ENCODE measurements around the gene PRKN.

Gene PRKN

GRCh38 chr6:162090734-162091133 lies 636.8 kb downstream of the PRKN start:
- no peak for DNase-seq

GRCh38 chr6:162088091-162088490 lies 639.5 kb downstream of the PRKN start:
- no peak for DNase-seq

GRCh38 chr6:162085561-162085960 lies 642.0 kb downstream of the PRKN start:
- DNase-seq = no peak

- DNase-seq = no peak
These were observed 645.0 kb downstream of the PRKN start for GRCh38 chr6:162082520-162082919.

- DNase-seq = no peak
These were observed 648.9 kb downstream of the PRKN start for GRCh38 chr6:162078667-162079066.

- no peak for DNase-seq
These were observed 649.4 kb downstream of the PRKN start for GRCh38 chr6:162078126-162078525.

GRCh38 chr6:162076816-162077215 lies 650.8 kb downstream of the PRKN start:
- DNase-seq = no peak

GRCh38 chr6:162074641-162075275 lies 652.8 kb downstream of the PRKN start:
- no peak for DNase-seq

GRCh38 chr6:162070639-162071038 lies 656.9 kb downstream of the PRKN start:
- no peak for DNase-seq

GRCh38 chr6:162069995-162070394 lies 657.6 kb downstream of the PRKN start:
- no peak for DNase-seq

- no peak for DNase-seq
These were observed 659.2 kb downstream of the PRKN start for GRCh38 chr6:162068340-162068739.

GRCh38 chr6:162063666-162064065 lies 663.9 kb downstream of the PRKN start:
- DNase-seq = no peak

GRCh38 chr6:162058281-162058875 lies 669.2 kb downstream of the PRKN start:
- no peak for DNase-seq

GRCh38 chr6:162056745-162057144 lies 670.8 kb downstream of the PRKN start:
- no peak for DNase-seq

- no peak for DNase-seq
These were observed 671.5 kb downstream of the PRKN start for GRCh38 chr6:162056061-162056460.

- DNase-seq = no peak
These were observed 672.2 kb downstream of the PRKN start for GRCh38 chr6:162055365-162055764.

GRCh38 chr6:162053084-162053483 lies 674.5 kb downstream of the PRKN start:
- no peak for DNase-seq

- DNase-seq = no peak
These were observed 677.0 kb downstream of the PRKN start for GRCh38 chr6:162050579-162050978.

- DNase-seq = no peak
These were observed 681.2 kb downstream of the PRKN start for GRCh38 chr6:162046324-162046723.

- no peak for DNase-seq
These were observed 694.9 kb downstream of the PRKN start for GRCh38 chr6:162032620-162033019.

- DNase-seq = no peak
These were observed 697.5 kb downstream of the PRKN start for GRCh38 chr6:162029873-162030576.

- DNase-seq = no peak
These were observed 700.7 kb downstream of the PRKN start for GRCh38 chr6:162026843-162027242.

GRCh38 chr6:162026031-162026430 lies 701.5 kb downstream of the PRKN start:
- DNase-seq = no peak

- no peak for DNase-seq
These were observed 708.2 kb downstream of the PRKN start for GRCh38 chr6:162019349-162019748.

All from hematopoietic multipotent progenitor cell treated with erythropoietin and hydrocortisone succinate and interleukin-3 and kit ligand, for 6 days (in vitro differentiated cells).